Measurements from ENCODE around the gene WDR7.

GRCh38 chr18:56986829-56987228, 335.7 kb downstream of the WDR7 start:
- TF ChIP-seq POLR2A (IDR thresholded peaks at IDR 0.05; ENCODE audit: low read depth, low read length) (no peak), CTCF (conservative IDR thresholded peaks at IDR 0.05; ENCODE audit: low read depth, low read length) (no peak), MAFK (IDR thresholded peaks at IDR 0.05; ENCODE audit: low read depth, low read length) (no peak), MXI1 (IDR thresholded peaks at IDR 0.05; ENCODE audit: borderline replicate concordance, low read depth, low read length) (no peak), CEBPB (IDR thresholded peaks at IDR 0.05; ENCODE audit: low read depth, low read length) (no peak), RAD21 (IDR thresholded peaks at IDR 0.05; ENCODE audit: low read length) (no peak), RCOR1 (IDR thresholded peaks at IDR 0.05; ENCODE audit: insufficient replicate concordance, low read length) (no peak), NFE2L2 (IDR thresholded peaks at IDR 0.05; ENCODE audit: low read depth, low read length) (no peak), USF2 (IDR thresholded peaks at IDR 0.05; ENCODE audit: low read depth, low read length) (no peak), ELK1 (IDR thresholded peaks at IDR 0.05; ENCODE audit: borderline replicate concordance, low read depth, low read length) (no peak), RFX5 (IDR thresholded peaks at IDR 0.05; ENCODE audit: low read depth, low read length) (no peak)
